ENCODE measurements around the gene S100A2. TPM values are rescaled to one million over a fixed set of nuclear protein-coding genes. Genes with fewer than 3 reads are reported as not detected.

Gene S100A2
- total RNA-seq, 1 donor from 2014 or later = not detected

GRCh38 chr1:153553830-153554541 is 11.7 kb downstream of the S100A2 start:
- no peak overlapping the region for H3K4me3 ChIP-seq
- H3K36me3 ChIP-seq = no peaks in the 10 kb centered on the region
- intact Hi-C loops (cut with DNase I) = no loop called here
- peaks cover 28 to 37% of the 10 kb centered on the region in 2 donors for H3K4me1 ChIP-seq
- no peak for TF ChIP-seq CTCF (IDR thresholded peaks at IDR 0.05)
- H3K27me3 ChIP-seq = no peaks in the 10 kb centered on the region
- H3K9me3 ChIP-seq = no peaks in the 10 kb centered on the region
- peak overlapping the region; percentile 86 to 92 for H3K27ac ChIP-seq
- DNase-seq (ENCODE audit: low spot score in 2 of 2) = no peak

- peak overlapping the region; percentile 86 to 92 for H3K27ac ChIP-seq
- intact Hi-C loops (cut with DNase I) = no loop called here
- no peak for TF ChIP-seq CTCF (IDR thresholded peaks at IDR 0.05)
- no peaks in the 10 kb centered on the region for H3K36me3 ChIP-seq
- H3K9me3 ChIP-seq = no peaks in the 10 kb centered on the region
- no peak overlapping the region for H3K4me3 ChIP-seq
- DNase-seq (ENCODE audit: low spot score in 2 of 2) = no peak
- H3K27me3 ChIP-seq = no peaks in the 10 kb centered on the region
- H3K4me1 ChIP-seq = peaks cover 37 to 46% of the 10 kb centered on the region in 2 donors
Observed at GRCh38 chr1:153553096-153553495, 12.5 kb downstream of the S100A2 start.

- Histone ChIP-seq H3K27me3 (no peaks in the 10 kb centered on the region), H3K9me3 (no peaks in the 10 kb centered on the region), H3K27ac (peak overlapping the region; percentile 86 to 92), H3K4me3 (no peak overlapping the region), H3K36me3 (no peaks in the 10 kb centered on the region), H3K4me1 (peaks cover 41 to 53% of the 10 kb centered on the region in 2 donors)
- intact Hi-C loops (cut with DNase I) = no loop called here
- DNase-seq (ENCODE audit: low spot score in 2 of 2) = no peak
- no peak for TF ChIP-seq CTCF (IDR thresholded peaks at IDR 0.05)
Observed at GRCh38 chr1:153552335-153552734, 13.3 kb downstream of the S100A2 start.

GRCh38 chr1:153550827-153551500 is 14.7 kb downstream of the S100A2 start:
- intact Hi-C loops (cut with DNase I) = no loop called here
- Histone ChIP-seq H3K36me3 (no peaks in the 10 kb centered on the region), H3K4me3 (no peak overlapping the region), H3K27ac (peak overlapping the region; percentile 74 to 92), H3K27me3 (no peaks in the 10 kb centered on the region), H3K4me1 (peaks cover 52 to 65% of the 10 kb centered on the region in 2 donors), H3K9me3 (no peaks in the 10 kb centered on the region)
- no peak for DNase-seq (ENCODE audit: low spot score in 2 of 2)
- no peak for TF ChIP-seq CTCF (IDR thresholded peaks at IDR 0.05)

GRCh38 chr1:153550398-153550758 is 15.3 kb downstream of the S100A2 start:
- H3K27ac ChIP-seq = peak overlapping the region; percentile 74 to 92
- intact Hi-C loops (cut with DNase I) = no loop called here
- no peaks in the 10 kb centered on the region for H3K9me3 ChIP-seq
- no peaks in the 10 kb centered on the region for H3K36me3 ChIP-seq
- DNase-seq (ENCODE audit: low spot score in 2 of 2) = no peak
- H3K4me3 ChIP-seq = no peak overlapping the region
- peaks cover 54 to 70% of the 10 kb centered on the region in 2 donors for H3K4me1 ChIP-seq
- no peak for TF ChIP-seq CTCF (IDR thresholded peaks at IDR 0.05)
- H3K27me3 ChIP-seq = no peaks in the 10 kb centered on the region

Data from ascending aorta (tissue), 2 donors.